Posterior cingulate gyrus (tissue), 11 donors: Measurements from ENCODE around the gene CCL23.
"Not testable (repeated sequence)": the region's sequence is repeated elsewhere in the genome, so short reads cannot be mapped to it uniquely, and the experiment has no call there.

Experiments
- DNase-seq, 10 donors: peaks; one replicate each; pipeline versions ENCODE4 v3.0.0 to v3.0.0-alpha.2; 2020 to 2021; ENCODE audit warnings: mixed read lengths in 3 of 10
- intact Hi-C: fragments of 100-400 bp; cut with DNase I; formaldehyde crosslinking; loops from one replicate; pipeline ENCODE4 v1.15.1; 2023

Gene CCL23

GRCh38 chr17:36008998-36009665, 8.6 kb downstream of the CCL23 start:
- DNase-seq = no peak
- intact Hi-C loops = no loop called here

DNA sequence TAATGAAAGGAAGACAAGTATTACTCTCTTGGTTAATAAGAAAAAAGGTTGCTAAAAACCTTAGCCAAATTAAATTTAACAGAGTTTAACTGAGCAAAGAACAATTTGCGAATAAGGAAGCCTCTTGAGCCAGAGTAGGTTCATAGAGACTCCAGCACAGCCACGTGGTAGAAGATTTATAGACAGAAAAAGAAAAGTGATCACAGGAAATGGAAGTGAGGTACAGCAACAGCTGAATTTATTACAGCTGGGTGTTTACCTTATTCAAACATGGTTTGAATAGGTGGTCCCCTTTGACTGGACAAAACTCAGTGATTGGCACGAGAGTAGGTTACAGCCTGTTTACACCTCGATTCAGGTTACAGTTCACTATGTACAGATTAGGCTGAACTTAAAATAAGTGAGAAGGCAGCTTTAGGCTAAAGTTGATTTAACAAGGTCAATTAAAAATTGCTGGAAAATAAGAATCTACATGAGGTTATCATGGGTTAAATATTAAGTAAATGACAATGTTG, 13.1 kb downstream of the CCL23 start:
- no peak for DNase-seq
- intact Hi-C loops = no loop called here

DNA sequence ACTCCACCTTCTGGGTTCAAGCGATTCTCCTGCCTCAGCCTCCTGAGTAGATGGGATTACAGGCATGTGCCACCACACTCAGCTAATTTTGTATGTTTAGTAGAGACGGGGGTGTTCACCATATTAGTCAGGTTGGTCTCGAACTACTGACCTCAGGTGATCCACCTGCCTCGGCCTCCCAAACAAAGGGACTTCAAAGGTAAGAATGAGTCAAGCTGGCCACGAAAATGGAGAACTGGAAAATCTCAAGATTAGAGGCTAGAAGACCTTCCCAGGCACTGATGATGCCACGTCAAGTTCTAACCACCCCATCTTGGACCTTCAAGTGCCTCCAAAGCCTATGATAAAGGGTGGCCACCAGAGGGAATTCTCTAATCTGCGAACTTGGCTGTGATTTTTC, 15.1 kb downstream of the CCL23 start:
- no peak for DNase-seq
- intact Hi-C loops = no loop called here

DNA sequence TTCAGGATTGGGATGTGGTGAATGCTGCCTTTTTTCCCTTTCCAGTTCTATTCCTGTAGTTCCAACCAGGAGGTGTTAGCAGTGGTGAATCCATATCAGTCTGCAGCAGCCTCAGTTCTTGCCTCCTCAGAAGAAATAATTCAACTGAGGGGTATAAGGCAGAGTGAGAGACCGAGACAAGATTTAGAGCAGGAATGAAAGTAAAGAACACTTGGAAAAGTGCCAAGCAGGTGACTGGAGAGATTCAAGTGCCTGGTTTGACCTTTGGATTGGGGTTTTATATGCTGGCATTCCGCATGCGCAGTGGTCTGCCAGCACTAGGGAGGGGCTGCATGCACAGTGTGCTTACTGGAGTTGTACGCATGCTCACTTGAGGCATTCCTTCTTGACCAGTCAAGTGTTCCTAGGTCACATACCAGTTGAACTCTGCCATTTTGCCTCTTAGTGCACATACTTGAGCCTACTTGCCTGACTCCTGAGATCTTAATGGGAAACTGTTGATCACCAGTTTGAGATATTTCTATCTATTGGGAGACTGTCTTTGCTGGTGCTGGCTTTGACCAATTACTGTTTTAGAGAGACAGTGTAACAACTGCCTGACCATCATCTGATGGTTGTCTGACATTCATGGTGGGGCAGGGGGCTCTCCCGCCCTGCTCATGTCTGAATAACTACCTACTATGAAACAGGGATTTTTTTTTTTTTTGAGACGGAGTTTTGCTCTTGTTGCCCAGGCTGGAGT, 15.7 kb downstream of the CCL23 start:
- intact Hi-C loops = no loop called here
- no peak for DNase-seq

DNA sequence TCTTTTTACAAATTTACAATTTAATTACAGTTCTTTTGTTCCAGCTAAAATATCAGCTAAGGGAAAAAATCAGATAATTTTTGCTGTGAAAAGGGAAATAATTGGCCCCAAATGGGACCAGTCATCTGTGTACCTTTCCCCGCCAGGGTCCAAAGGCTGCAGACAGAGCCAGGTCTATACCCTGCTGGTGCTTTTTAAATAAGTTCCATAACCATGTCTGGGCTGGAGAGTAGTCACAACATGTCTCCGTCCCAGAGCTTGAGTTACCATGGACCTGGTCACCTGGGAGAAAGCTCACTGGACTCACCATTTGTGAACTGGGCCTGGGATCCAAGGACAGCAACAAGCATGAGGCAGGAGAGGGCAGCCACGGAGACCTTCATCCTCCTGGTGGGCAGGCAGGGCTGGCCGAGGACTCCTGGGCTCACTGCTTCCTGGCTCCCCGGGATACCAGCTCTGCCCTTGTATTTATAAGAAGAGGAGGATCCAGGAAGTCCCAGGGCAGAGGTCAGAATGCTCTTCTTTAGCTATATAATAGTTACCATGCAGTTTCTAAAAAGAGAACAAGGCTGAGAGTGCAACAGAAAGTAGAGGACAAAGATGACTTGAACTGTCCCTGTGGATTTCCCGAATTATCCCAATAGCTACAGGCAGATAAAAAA, 16.5 kb downstream of the CCL23 start, which contains the start of gene CCL15:
TSS of gene CCL15 (minus strand) at position 444 of the 662 bp plus-strand sequence. CDS start at position 383, 61 bp downstream.
- no peak for DNase-seq
- intact Hi-C loops = no loop called here

GRCh38 chr17:36000732-36001109, 17.1 kb downstream of the CCL23 start:
- intact Hi-C loops = no loop called here
- DNase-seq = no peak

GRCh38 chr17:35998756-35999155, 19.0 kb downstream of the CCL23 start:
- no peak for DNase-seq
- intact Hi-C loops = no loop called here

GRCh38 chr17:35998018-35998545, 19.7 kb downstream of the CCL23 start:
- intact Hi-C loops = no loop called here
- no peak for DNase-seq

GRCh38 chr17:35995346-35995745, 22.4 kb downstream of the CCL23 start:
- DNase-seq, intact Hi-C loops: not testable (repeated sequence)

- DNase-seq = no peak
- intact Hi-C loops = no loop called here
Observed at GRCh38 chr17:35991075-35991474, 26.7 kb downstream of the CCL23 start.

- DNase-seq = no peak
- intact Hi-C loops = no loop called here
Observed at GRCh38 chr17:35988164-35988563, 29.6 kb downstream of the CCL23 start.

DNA sequence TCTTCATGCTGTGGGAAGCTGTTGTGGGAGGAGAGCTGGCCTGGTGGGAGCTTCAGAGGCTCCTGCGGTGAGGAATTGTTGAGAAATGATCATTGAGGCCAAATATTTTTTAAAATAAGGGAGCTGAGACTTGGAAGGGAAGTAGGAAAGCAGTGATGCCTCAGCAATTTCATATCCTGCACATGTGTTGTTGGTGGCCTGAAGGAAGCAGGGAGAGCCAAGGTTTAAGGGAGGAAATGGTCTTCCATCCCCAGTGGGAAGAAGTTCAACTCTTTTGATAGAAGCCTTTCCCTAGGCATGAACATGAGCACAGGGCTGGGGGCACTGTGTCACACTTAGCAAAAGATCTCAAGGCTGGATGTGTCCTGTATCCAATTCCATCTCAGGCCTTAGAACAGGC, 31.1 kb downstream of the CCL23 start, which contains the start of gene CCL14:
TSS of gene CCL14 (minus strand) at position 87 of the 400 bp plus-strand sequence. CDS start at position 7, 80 bp downstream.
- intact Hi-C loops = no loop called here
- no peak for DNase-seq

GRCh38 chr17:35984140-35984539, 33.6 kb downstream of the CCL23 start:
- intact Hi-C loops = no loop called here
- DNase-seq = no peak

DNA sequence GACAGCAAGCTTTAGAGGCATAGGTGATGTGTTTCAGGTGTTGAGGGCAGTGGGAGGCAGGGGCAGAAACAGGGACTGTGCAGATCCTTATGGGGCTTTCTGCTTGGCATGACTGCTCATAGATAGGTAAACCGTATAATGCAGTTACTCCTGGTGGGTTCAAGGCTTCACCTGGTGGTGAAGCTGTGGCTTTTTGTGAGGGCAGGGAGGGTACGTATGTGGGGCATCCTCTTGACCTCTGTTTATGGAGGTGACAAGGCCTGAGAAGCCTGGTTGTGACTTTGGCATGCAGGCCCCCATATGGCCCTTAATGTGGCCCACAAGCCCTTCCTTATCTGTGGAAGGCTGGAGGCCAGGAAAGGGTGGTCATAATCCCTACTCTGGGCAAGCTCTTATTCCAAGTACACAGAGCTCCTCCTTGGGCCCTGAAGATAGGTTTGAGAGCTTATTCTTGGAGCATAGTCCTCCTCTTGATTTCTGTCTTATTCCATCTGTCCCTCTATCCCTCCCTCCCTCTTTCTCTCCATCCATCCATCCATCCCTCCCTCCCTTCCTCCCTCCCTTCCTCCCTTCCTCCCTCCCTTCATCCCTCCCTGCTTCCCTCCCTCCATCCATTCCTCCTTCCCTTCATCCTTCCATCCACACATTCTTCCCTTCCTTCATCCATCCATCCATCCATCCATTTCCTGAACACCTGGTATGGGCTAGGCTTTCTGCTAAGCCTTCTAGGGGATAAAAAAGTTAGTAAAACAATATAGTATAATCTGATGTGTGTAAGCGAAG, 35.2 kb downstream of the CCL23 start:
- DNase-seq = no peak
- intact Hi-C loops = no loop called here

DNA sequence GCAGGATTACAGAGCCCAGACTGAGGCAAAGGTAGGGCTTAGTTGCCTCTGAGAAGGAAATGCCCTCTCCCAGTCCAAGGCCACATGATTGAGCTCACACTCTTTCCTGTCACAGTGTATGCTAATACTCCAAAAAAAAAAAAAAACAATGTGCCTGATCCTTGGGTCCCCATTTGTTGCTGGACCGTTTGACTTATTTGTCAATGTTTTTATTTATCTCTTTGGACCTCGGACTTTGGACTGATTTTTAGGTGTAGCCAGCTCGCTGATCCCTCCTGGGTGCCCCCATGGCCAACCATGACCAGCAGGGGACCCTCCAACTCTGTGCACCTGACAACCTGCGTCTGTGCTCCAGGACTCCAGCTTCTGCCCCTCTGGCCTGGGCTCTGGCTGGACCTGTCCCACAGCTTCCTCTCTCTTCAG, 35.9 kb downstream of the CCL23 start:
- intact Hi-C loops = no loop called here
- no peak for DNase-seq

GRCh38 chr17:35981246-35981645, 36.5 kb downstream of the CCL23 start, which contains the start of gene CCL16:
CCL16 (minus strand) TSS chr17:35981497; CDS start chr17:35981420, 77 bp downstream.
- intact Hi-C loops = no loop called here

GRCh38 chr17:35978346-35978745, 39.4 kb downstream of the CCL23 start:
- intact Hi-C loops = no loop called here

More at GRCh38 chr17:35981246-35981645, 36.5 kb downstream of the CCL23 start, which contains the start of gene CCL16:
- DNase-seq = no peak

GRCh38 chr17:35977509-35977908, 40.3 kb downstream of the CCL23 start:
- no peak for DNase-seq
- intact Hi-C loops = no loop called here

More at GRCh38 chr17:35978346-35978745, 39.4 kb downstream of the CCL23 start:
- DNase-seq = no peak

DNA sequence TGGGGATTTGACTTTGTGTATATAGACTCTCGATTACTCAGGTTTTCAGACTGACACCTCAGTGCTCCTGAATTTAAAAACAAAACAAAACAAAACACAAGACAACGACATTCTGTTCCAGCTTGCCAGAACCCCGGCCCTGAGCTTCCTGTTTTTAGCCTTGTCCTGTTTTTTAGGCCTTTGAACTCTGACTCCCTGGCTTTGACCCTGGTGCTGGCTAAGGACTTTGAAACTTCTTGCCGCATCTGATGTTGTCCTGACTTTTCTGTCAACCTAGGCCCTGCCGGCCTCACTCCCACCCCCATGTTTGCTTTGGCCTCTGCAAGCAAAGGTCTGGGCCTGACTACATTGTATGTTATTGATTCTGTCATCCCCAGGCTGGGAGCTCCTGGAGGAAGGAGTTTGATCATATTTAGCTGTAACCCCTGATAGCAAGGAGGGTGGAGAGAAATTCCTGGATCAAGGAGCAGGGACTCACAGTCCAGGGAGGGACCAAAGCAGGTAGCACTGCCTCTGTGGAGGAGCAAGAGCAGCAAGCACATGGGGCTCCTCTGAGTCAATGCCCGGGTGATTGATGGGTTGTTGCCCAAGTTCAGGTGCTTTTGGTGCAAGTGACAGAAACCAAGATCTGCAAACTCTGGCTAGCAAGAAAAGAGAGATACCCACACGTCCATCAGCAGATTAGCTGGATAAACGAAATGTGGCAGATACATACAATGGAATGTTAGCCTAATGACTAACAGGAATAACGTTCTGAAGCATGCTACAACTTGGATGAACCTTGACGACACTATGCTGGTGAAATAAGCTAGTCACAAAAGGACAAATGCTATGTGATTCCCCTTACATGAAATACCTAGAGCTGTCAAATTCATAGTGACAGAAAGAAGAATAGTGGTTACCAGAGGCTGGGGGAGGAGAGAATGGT, 44.2 kb downstream of the CCL23 start:
- intact Hi-C loops = no loop called here
- no peak for DNase-seq
